Measurements from ENCODE around the gene TRPV5.
A peak's percentile ranks its signal among the peaks of the same experiment; 100 is the strongest.

TRPV5 gene

GRCh38 chr7:142868188-142868985 lies 65.2 kb downstream of the TRPV5 start:
- DNase-seq (ENCODE audit: low read depth), result no peak
- TF ChIP-seq POLR2A (IDR thresholded peaks at IDR 0.05; ENCODE audit: extremely low read depth, insufficient read length) (no peak), MAX (IDR thresholded peaks at IDR 0.05; ENCODE audit: low read depth, low read length) (no peak), MYC (IDR thresholded peaks at IDR 0.05; ENCODE audit: low read depth, low read length) (no peak), CTCF (IDR thresholded peaks at IDR 0.05; ENCODE audit: low read depth, low read length) (no peak)
- H3K4me3 ChIP-seq (ENCODE audit: low read depth, low read length), result no peak overlapping the region

- TF ChIP-seq MAX (IDR thresholded peaks at IDR 0.05; ENCODE audit: low read depth, low read length) (no peak), CTCF (IDR thresholded peaks at IDR 0.05; ENCODE audit: low read depth, low read length) (no peak), MYC (IDR thresholded peaks at IDR 0.05; ENCODE audit: low read depth, low read length) (no peak), POLR2A (IDR thresholded peaks at IDR 0.05; ENCODE audit: extremely low read depth, insufficient read length) (no peak)
- H3K4me3 ChIP-seq (ENCODE audit: low read depth, low read length), result no peak overlapping the region
- DNase-seq (ENCODE audit: low read depth), result no peak
These were observed 66.0 kb downstream of the TRPV5 start for GRCh38 chr7:142867398-142868187.

- no peak for DNase-seq (ENCODE audit: low read depth)
- no peak overlapping the region for H3K4me3 ChIP-seq (ENCODE audit: low read depth, low read length)
- TF ChIP-seq POLR2A (IDR thresholded peaks at IDR 0.05; ENCODE audit: extremely low read depth, insufficient read length) (no peak), CTCF (IDR thresholded peaks at IDR 0.05; ENCODE audit: low read depth, low read length) (no peak), MYC (IDR thresholded peaks at IDR 0.05; ENCODE audit: low read depth, low read length) (no peak), MAX (IDR thresholded peaks at IDR 0.05; ENCODE audit: low read depth, low read length) (no peak)
These were observed 66.5 kb downstream of the TRPV5 start for GRCh38 chr7:142867097-142867378.

- H3K4me3 ChIP-seq (ENCODE audit: low read depth, low read length), result no peak overlapping the region
- TF ChIP-seq CTCF (IDR thresholded peaks at IDR 0.05; ENCODE audit: low read depth, low read length), result peak; percentile 64
- no peak for TF ChIP-seq MYC (IDR thresholded peaks at IDR 0.05; ENCODE audit: low read depth, low read length)
- no peak for TF ChIP-seq MAX (IDR thresholded peaks at IDR 0.05; ENCODE audit: low read depth, low read length)
- TF ChIP-seq POLR2A (IDR thresholded peaks at IDR 0.05; ENCODE audit: extremely low read depth, insufficient read length), result no peak
- no peak for DNase-seq (ENCODE audit: low read depth)
These were observed 67.0 kb downstream of the TRPV5 start for GRCh38 chr7:142866361-142867096.

GRCh38 chr7:142865766-142866165 lies 67.8 kb downstream of the TRPV5 start:
- no peak overlapping the region for H3K4me3 ChIP-seq (ENCODE audit: low read depth, low read length)
- TF ChIP-seq POLR2A (IDR thresholded peaks at IDR 0.05; ENCODE audit: extremely low read depth, insufficient read length) (no peak), CTCF (IDR thresholded peaks at IDR 0.05; ENCODE audit: low read depth, low read length) (no peak), MYC (IDR thresholded peaks at IDR 0.05; ENCODE audit: low read depth, low read length) (no peak), MAX (IDR thresholded peaks at IDR 0.05; ENCODE audit: low read depth, low read length) (no peak)
- no peak for DNase-seq (ENCODE audit: low read depth)

Data from NB4 (cell line).